Measurements from ENCODE around the gene OR51L1. TPM values are rescaled to one million over a fixed set of nuclear protein-coding genes. Genes with fewer than 3 reads are reported as not detected.

Gene OR51L1
- total RNA-seq, 1 experiment from 2014 or later: not detected

- Histone ChIP-seq H4K20me1 (ENCODE audit: insufficient read depth) (no peaks in the 10 kb centered on the region), H3K9me2 (ENCODE audit: insufficient read depth) (no peaks in the 10 kb centered on the region), H3K4me1 (ENCODE audit: control insufficient read depth in 1 of 2, insufficient read depth in 2 of 2, low read length in 2 of 2) (no peaks in the 10 kb centered on the region), H3K4me3 (replicated peaks in 1 of 2; ENCODE audit: low read depth in 1 of 2, low read length in 2 of 2) (no peak overlapping the region), H3K9ac (ENCODE audit: low read length) (no peak overlapping the region), H3K79me2 (ENCODE audit: insufficient read depth, low read length) (no peaks in the 10 kb centered on the region), H3K4me2 (ENCODE audit: low read length) (no peak overlapping the region), H3K9me3 (ENCODE audit: control insufficient read depth in 1 of 2, insufficient read depth in 1 of 2, low read depth in 1 of 2, low read length in 2 of 2) (no peaks in the 10 kb centered on the region), H3K27ac (ENCODE audit: low read depth, low read length) (no peak overlapping the region), H3K36me3 (ENCODE audit: control insufficient read depth in 1 of 2, insufficient read depth in 2 of 2, low read length in 2 of 2) (no peaks in the 10 kb centered on the region), H3K27me3 (ENCODE audit: insufficient read depth, low read length) (peaks cover 43% of the 10 kb centered on the region), H2AFZ (ENCODE audit: low read depth, low read length, poor library complexity, severe bottlenecking) (no peak overlapping the region)
- intact Hi-C loops (cut with micrococcal nuclease): no loop called here
- ChIA-PET POLR2A (no interaction called here), CTCF (no interaction called here), RAD21 (ENCODE audit: low non-redundant PET in 1 of 2, low total read pairs in 2 of 2, uncharacterized antibody in 2 of 2, unreplicated experiment in 2 of 2) (no interaction called here)
- DNase-seq (ENCODE audit: low read depth, low spot score) (no peak), ATAC-seq (no peak)
- BruUV-seq (replicated peaks): no TSS peak
- TF ChIP-seq SIN3A (IDR thresholded peaks at IDR 0.05; ENCODE audit: low read depth) (no peak), JUND (IDR thresholded peaks at IDR 0.05) (no peak), ZNF274 (IDR thresholded peaks at IDR 0.05; ENCODE audit: low read depth, low read length) (no peak), POLR2AphosphoS5 (IDR thresholded peaks at IDR 0.05; ENCODE audit: low read depth, low read length) (no peak), FOSL1 (IDR thresholded peaks at IDR 0.05; ENCODE audit: low read depth) (no peak)
Measured at GRCh38 chr11:5013012-5013411, 18.4 kb downstream of the OR51L1 start.

GRCh38 chr11:5021996-5022395 lies 27.3 kb downstream of the OR51L1 start:
- no peak overlapping the region for H3K9ac ChIP-seq (ENCODE audit: low read length)
- no peaks in the 10 kb centered on the region for H3K4me1 ChIP-seq (ENCODE audit: control insufficient read depth in 1 of 2, insufficient read depth in 2 of 2, low read length in 2 of 2)
- RAD21 ChIA-PET (ENCODE audit: low non-redundant PET in 1 of 2, low total read pairs in 2 of 2, uncharacterized antibody in 2 of 2, unreplicated experiment in 2 of 2): no interaction called here
- H2AFZ ChIP-seq (ENCODE audit: low read depth, low read length, poor library complexity, severe bottlenecking): no peak overlapping the region
- no peaks in the 10 kb centered on the region for H3K36me3 ChIP-seq (ENCODE audit: control insufficient read depth in 1 of 2, insufficient read depth in 2 of 2, low read length in 2 of 2)
- H3K79me2 ChIP-seq (ENCODE audit: insufficient read depth, low read length): no peaks in the 10 kb centered on the region
- 0 out of 2 replicates have a peak, but pooled peaks cover 11% of the 10 kb centered on the region for H3K27me3 ChIP-seq (ENCODE audit: insufficient read depth, low read length)
- POLR2A ChIA-PET: no interaction called here
- CTCF ChIA-PET: no interaction called here
- no peak for TF ChIP-seq FOSL1 (IDR thresholded peaks at IDR 0.05; ENCODE audit: low read depth)
- no peak for TF ChIP-seq ZFX (IDR thresholded peaks at IDR 0.05)
- no peak for TF ChIP-seq ZBTB33 (IDR thresholded peaks at IDR 0.05; ENCODE audit: extremely low read depth, insufficient replicate concordance, low read length)
- TF ChIP-seq ZNF274 (IDR thresholded peaks at IDR 0.05; ENCODE audit: low read depth, low read length): no peak
- no peaks in the 10 kb centered on the region for H4K20me1 ChIP-seq (ENCODE audit: insufficient read depth)
- no TSS peak for BruUV-seq (replicated peaks)
- no peaks in the 10 kb centered on the region for H3K9me3 ChIP-seq (ENCODE audit: control insufficient read depth in 1 of 2, insufficient read depth in 1 of 2, low read depth in 1 of 2, low read length in 2 of 2)
- no peak overlapping the region for H3K27ac ChIP-seq (ENCODE audit: low read depth, low read length)
- ATAC-seq (no peak), DNase-seq (ENCODE audit: low read depth, low spot score) (no peak)
- no peaks in the 10 kb centered on the region for H3K9me2 ChIP-seq (ENCODE audit: insufficient read depth)
- intact Hi-C loops (cut with micrococcal nuclease): no loop called here
- no peak overlapping the region for H3K4me3 ChIP-seq (replicated peaks in 1 of 2; ENCODE audit: low read depth in 1 of 2, low read length in 2 of 2)
- no peak overlapping the region for H3K4me2 ChIP-seq (ENCODE audit: low read length)

Measured in HCT116 (cell line).